EH (cell line): ENCODE measurements around the gene DPH5.
"Not testable (repeated sequence)": the region's sequence is repeated elsewhere in the genome, so short reads cannot be mapped to it uniquely, and the experiment has no call there.

Experiments
- DNase-seq: peaks from one replicate; pipeline ENCODE4 v3.0.0-alpha.2; 2015; ENCODE audit warnings: low read depth

The DPH5 gene

DNA sequence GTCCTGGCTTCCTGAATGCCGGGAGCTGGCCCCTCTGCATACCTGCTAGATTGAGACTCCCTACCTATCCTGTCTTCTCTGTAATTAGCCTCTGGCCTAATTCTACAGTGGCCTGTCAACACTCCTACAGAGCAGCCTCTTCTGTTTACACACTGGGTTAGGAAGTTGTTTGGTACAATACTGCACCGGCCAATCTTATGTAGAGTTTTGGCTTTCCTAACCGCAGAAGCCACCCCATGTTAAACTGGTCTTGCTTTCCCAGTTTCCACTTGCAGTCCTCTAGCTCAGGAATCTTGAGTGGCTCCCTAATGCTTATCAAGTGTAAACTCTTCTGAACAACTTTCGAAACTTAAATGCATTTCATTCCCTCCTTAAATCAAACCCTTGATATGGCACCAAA lies 42.8 kb downstream of the DPH5 start:
- DNase-seq = no peak

- no peak for DNase-seq
Measured at GRCh38 chr1:100979631-100980030, 46.0 kb downstream of the DPH5 start.

DNA sequence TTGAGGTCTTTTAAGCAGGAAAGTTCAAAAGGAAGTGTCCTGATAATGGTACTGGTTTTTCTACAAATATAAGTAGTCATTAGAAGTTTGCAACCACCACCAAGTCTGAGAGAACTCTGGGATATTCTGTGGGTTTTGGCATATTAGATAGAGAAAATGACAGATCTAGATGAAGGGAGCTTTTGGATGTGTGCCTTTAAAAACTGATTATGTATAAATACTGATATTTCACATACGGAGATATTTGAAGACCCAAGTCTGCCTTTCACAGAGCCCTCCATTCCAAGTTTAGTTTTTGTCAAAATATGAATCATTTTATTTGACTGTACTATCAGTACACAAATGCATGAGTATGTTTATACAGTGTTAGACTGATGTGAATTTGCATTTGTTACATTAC lies 48.6 kb downstream of the DPH5 start:
- DNase-seq = no peak

DNA sequence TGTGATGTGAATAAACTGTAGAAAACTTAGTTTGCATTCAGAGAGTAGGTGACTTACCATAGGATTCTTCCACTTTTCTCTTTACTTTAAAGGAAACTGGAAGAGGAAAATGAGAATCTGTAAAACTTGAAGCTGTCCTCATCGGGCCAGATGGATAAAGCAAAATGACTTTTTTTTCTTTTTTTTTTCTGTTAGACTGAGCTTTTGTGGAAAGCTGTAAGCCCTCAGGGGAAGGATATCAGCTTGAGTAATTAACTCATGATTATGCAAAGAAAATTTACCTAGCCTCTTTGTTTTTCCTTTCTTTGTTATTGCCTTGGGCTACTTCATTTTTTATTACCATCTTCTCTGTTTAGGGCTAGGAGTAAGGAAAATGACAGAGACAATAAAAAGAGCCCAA lies 53.4 kb downstream of the DPH5 start:
- DNase-seq = no peak

- DNase-seq = no peak
Measured at GRCh38 chr1:100971021-100971420, 54.6 kb downstream of the DPH5 start.

DNA sequence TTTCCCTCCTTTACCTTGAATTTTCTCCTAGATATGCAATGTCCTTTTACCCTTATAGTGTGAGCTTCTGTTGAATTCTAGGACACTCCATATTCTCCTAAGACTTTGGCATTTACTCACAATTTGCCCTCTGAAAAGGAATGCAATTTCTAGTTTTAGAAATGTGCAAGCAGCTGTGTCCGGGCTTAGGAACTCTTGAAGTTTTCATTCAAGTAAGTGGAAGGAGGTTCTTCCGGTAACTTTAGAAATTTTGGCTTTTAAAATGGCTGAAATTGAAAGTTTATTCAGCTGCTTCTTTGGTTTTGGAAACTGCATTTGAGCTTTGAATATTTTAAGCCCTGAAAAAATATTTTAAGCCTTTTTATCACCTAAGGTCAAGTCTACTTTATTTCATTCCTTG lies 56.3 kb downstream of the DPH5 start:
- DNase-seq = no peak

DNA sequence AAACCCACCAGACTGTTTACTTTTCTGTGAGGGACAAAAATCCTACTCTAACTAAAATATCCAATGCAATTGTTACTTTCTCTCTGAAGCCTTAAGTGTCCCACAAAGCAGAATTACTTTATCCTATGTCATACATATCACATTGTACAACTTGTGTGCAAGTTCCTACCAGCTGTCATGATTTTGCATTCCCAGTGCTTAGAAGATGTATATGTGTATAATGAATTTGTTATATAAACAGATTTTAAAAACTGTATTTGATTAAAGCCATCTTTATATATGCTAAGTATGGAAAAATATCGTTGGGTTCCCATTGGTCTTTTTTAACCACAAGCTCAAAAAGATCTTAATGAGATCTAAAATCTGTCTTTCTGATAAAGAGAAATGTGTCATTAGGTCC lies 57.0 kb downstream of the DPH5 start:
- no peak for DNase-seq

GRCh38 chr1:100960098-100960497 lies 65.5 kb downstream of the DPH5 start:
- no peak for DNase-seq

GRCh38 chr1:100959502-100960060 lies 66.0 kb downstream of the DPH5 start:
- DNase-seq = peak; percentile 12

- peak; percentile 89 for DNase-seq
Measured at GRCh38 chr1:100955322-100955721, 70.3 kb downstream of the DPH5 start.

- DNase-seq = no peak
Measured at GRCh38 chr1:100953960-100954730, 71.4 kb downstream of the DPH5 start.

DNA sequence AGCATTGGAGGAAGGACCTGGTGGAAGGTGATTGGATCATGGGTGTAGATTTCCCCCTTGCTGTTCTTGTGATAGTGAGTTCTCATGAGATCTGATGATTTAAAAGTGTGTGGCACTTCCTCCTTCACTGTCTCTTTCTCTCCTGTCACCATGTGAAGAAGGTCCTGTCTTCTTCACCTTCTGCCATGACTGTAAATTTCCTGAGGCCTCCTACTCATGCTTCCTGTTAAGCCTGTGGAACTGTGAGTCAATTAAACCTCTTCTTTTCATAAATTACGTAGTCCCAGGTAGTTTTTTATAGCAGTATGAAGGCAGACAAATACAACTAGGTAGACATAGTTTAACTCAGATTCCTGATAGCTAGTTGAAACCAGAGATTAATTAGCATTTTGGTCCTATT lies 72.6 kb downstream of the DPH5 start:
- not testable (repeated sequence) for DNase-seq

- DNase-seq = no peak
Measured at GRCh38 chr1:100952104-100952745, 73.4 kb downstream of the DPH5 start.

GRCh38 chr1:100950781-100951180 lies 74.8 kb downstream of the DPH5 start:
- DNase-seq = peak; percentile 44

- DNase-seq = no peak
Measured at GRCh38 chr1:100950337-100950736, 75.2 kb downstream of the DPH5 start.

GRCh38 chr1:100949515-100950158 lies 75.9 kb downstream of the DPH5 start:
- DNase-seq = peak; percentile 7

DNA sequence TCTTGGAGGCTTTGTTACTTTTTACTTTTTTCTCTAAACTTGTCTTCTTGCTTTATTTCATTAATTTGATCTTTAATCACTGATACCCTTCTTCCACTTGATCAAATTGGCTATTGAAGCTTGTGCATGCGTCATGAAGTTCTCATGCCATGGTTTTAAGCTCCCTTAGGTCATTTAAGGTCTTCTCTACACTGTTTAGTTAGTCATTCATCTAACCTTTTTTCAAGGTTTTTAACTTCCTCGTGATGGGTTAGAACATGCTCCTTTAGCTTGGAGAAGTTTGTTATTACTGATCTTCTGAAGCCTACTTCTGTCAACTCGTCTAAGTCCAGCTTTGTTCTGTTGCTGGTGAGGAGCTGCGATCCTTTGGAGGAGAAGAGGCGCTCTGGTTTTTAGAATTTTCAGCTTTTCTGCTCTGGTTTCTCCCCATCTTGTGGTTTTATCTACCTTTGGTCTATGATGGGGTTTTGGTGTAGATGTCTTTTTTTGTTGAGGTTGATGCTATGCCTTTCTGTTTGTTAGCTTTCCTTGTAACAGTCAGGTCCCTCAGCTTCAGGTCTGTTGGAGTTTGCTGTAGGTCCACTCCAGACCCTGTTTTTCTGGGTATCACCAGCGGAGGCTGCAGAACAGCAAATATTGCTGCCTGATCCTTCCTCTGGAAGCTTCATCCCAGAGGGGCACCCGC lies 76.7 kb downstream of the DPH5 start:
- DNase-seq = not testable (repeated sequence)

- not testable (repeated sequence) for DNase-seq
Measured at GRCh38 chr1:100947816-100948215, 77.8 kb downstream of the DPH5 start.

GRCh38 chr1:100946064-100946463 lies 79.5 kb downstream of the DPH5 start:
- DNase-seq = not testable (repeated sequence)

GRCh38 chr1:100943533-100943932 lies 82.1 kb downstream of the DPH5 start:
- no peak for DNase-seq

DNA sequence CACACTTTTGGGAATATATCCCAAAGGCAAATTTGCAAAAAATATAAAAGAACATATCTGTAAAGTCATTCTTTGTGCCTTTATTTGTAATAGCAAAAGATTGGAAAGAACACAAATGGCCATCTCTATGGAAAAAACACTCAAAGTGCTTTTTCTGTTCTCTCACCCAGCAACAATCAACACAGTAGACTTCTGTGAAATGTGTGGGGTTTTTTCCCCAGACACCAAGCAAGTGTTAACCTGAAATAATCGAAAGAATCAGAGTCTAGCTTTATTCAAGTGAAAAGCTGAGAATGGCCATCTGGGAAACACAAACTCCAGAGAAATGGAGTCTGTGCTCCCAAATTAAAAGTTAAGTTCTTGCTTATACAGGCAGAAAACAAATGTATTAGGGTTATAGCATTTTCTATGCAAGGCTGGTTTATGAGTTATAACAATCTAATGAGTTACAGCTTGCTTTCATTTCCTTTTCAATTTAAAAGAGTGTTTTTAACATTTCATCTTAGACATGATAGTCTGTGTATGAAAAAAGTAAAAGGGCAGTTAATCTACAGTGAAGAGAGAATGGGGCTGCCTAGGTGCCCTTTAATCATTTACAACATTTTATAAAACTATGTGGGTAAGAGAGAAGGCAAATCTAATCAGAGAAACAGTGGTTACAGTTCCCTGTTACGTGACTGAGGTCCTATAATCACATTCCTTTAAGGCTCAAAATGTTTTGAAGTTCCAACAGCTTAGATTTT lies 83.1 kb downstream of the DPH5 start:
- no peak for DNase-seq
